Vagina (tissue), 2 donors: ENCODE measurements around the gene PSG7.
"Not testable (repeated sequence)": the region's sequence is repeated elsewhere in the genome, so short reads cannot be mapped to it uniquely, and the experiment has no call there.

ENCODE experiments used
- POLR2A ChIP-seq, 2 donors: fragments of 450-650 bp; IDR thresholded peaks; one replicate each; pipeline ENCODE4 v1.6.1; 2017; ENCODE audit warnings: antibody characterized with exemption in 2 of 2, mild to moderate bottlenecking in 2 of 2, moderate library complexity in 2 of 2
- TF ChIP-seq, protein P1 (sequence below), 3 experiments: fragments of 450-650 bp in 2 of 3; fragments of 200-600 bp in 1 of 3; sonication (generic) in 1 of 3; IDR thresholded peaks; one replicate each; pipeline ENCODE4 v1.5.1; 2017 to 2019; ENCODE audit warnings: antibody characterized with exemption in 3 of 3, mild to moderate bottlenecking in 2 of 3, moderate library complexity in 2 of 3

DNA sequence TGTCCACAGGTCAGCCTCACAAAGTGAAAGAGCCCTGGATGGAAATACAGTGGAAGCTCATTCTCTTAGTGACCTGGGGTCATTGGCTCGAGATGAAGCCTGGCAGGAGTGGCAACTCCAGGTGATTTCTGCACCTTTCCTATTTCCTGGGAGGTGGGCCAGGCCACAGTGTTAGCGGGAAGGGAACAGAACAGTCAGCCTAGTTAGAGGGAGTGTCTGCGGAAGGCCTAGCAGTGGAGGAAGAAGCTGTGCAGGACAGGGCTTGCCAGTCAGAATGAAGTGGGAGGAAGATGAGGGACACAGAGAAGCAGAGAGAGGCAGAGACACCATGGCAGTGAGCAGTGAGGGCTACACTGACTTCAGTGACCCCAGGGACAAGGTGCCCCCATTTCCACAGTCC lies 3.6 kb downstream of the PSG7 start:
- TF ChIP-seq POLR2A (IDR thresholded peaks at IDR 0.05): not testable (repeated sequence)
- TF ChIP-seq, protein P1, sequence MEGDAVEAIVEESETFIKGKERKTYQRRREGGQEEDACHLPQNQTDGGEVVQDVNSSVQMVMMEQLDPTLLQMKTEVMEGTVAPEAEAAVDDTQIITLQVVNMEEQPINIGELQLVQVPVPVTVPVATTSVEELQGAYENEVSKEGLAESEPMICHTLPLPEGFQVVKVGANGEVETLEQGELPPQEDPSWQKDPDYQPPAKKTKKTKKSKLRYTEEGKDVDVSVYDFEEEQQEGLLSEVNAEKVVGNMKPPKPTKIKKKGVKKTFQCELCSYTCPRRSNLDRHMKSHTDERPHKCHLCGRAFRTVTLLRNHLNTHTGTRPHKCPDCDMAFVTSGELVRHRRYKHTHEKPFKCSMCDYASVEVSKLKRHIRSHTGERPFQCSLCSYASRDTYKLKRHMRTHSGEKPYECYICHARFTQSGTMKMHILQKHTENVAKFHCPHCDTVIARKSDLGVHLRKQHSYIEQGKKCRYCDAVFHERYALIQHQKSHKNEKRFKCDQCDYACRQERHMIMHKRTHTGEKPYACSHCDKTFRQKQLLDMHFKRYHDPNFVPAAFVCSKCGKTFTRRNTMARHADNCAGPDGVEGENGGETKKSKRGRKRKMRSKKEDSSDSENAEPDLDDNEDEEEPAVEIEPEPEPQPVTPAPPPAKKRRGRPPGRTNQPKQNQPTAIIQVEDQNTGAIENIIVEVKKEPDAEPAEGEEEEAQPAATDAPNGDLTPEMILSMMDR (IDR thresholded peaks at IDR 0.05): not testable (repeated sequence)
